MM.1S (cell line): ENCODE results near the gene BARX2.

ENCODE experiments used
- DNase-seq: peaks from one replicate; pipeline ENCODE4 v3.0.0-alpha.2; 2015
- H2AFZ ChIP-seq: fragments of 300-600 bp; sonication (generic); 2 replicates; pipeline ENCODE4 v1.6.0; 2016; ENCODE audit warnings: antibody characterized with exemption, low read length
- H3F3A ChIP-seq: fragments of 300-600 bp; sonication (generic); 2 replicates; pipeline ENCODE4 v1.6.1; 2016; ENCODE audit warnings: mild to moderate bottlenecking, antibody characterized with exemption, low read length, moderate library complexity, mixed read lengths; ENCODE audit not compliant: insufficient read depth
- H3K27ac ChIP-seq: fragments of 300-600 bp; sonication (generic); 2 replicates; pipeline ENCODE4 v1.5.1; 2016; ENCODE audit warnings: mild to moderate bottlenecking, low read length
- H3K27me3 ChIP-seq: fragments of 300-600 bp; sonication (generic); replicated peaks from 2 replicates; pipeline ENCODE4 v1.6.0; 2016; ENCODE audit warnings: low read length; ENCODE audit not compliant: insufficient read depth
- H3K36me3 ChIP-seq: fragments of 300-600 bp; sonication (generic); replicated peaks from 2 replicates; pipeline ENCODE4 v1.6.1; 2016; ENCODE audit warnings: mild to moderate bottlenecking, low read length, mixed read lengths; ENCODE audit not compliant: insufficient read depth
- H3K4me1 ChIP-seq: fragments of 300-600 bp; sonication (generic); 2 replicates; pipeline ENCODE4 v1.6.1; 2016; ENCODE audit warnings: low read length, mixed read lengths
- H3K4me2 ChIP-seq: fragments of 300-600 bp; sonication (generic); 2 replicates; pipeline ENCODE4 v1.6.0; 2016; ENCODE audit warnings: low read depth, low read length
- H3K4me3 ChIP-seq: fragments of 300-600 bp; sonication (generic); 2 replicates; pipeline ENCODE4 v1.5.1; 2016; ENCODE audit warnings: low read length, mixed read lengths
- H3K79me2 ChIP-seq: fragments of 300-600 bp; sonication (generic); 2 replicates; pipeline ENCODE4 v1.6.1; 2016; ENCODE audit warnings: mixed run types, low read length, mixed read lengths
- H3K9ac ChIP-seq: fragments of 300-600 bp; sonication (generic); 2 replicates; pipeline ENCODE4 v1.6.1; 2016; ENCODE audit warnings: low read length, mixed read lengths
- H3K9me2 ChIP-seq: fragments of 300-600 bp; sonication (generic); replicated peaks from 2 replicates; pipeline ENCODE4 v1.6.1; 2016; ENCODE audit warnings: mild to moderate bottlenecking, low read length, mixed read lengths; ENCODE audit not compliant: insufficient read depth
- H3K9me3 ChIP-seq: fragments of 300-600 bp; sonication (generic); replicated peaks from 2 replicates; pipeline ENCODE4 v1.6.1; 2016; ENCODE audit warnings: mild to moderate bottlenecking, low read length, mixed read lengths; ENCODE audit not compliant: insufficient read depth
- H4K20me1 ChIP-seq: fragments of 300-600 bp; sonication (generic); 2 replicates; pipeline ENCODE4 v1.6.1; 2016; ENCODE audit warnings: mild to moderate bottlenecking, low read length, moderate library complexity, mixed read lengths; ENCODE audit not compliant: insufficient read depth
- EZH2 ChIP-seq: fragments of 300-600 bp; sonication (generic); optimal IDR thresholded peaks from 2 replicates; pipeline ENCODE3; 2017; ENCODE audit warnings: low read depth, mild to moderate bottlenecking, antibody characterized with exemption, low read length, mixed read lengths
- EZH2phosphoT487 ChIP-seq: fragments of 300-600 bp; sonication (generic); IDR thresholded peaks from 2 replicates; pipeline ENCODE4 v1.6.1; 2018; ENCODE audit warnings: antibody characterized with exemption, low read length
- TF ChIP-seq, protein P1 (sequence below): fragments of 300-600 bp; sonication (generic); IDR thresholded peaks from 2 replicates; pipeline ENCODE4 v1.5.1; 2016; ENCODE audit warnings: antibody characterized with exemption, low read length, mixed read lengths

Gene BARX2

GRCh38 chr11:129489249-129489648 is 113.6 kb downstream of the BARX2 start:
- Histone ChIP-seq H3K9me2 (no peaks in the 10 kb centered on the region), H3F3A (no peaks in the 10 kb centered on the region), H3K27me3 (no peaks in the 10 kb centered on the region), H3K27ac (no peak overlapping the region), H3K79me2 (no peaks in the 10 kb centered on the region), H3K4me2 (no peak overlapping the region), H3K9me3 (no peaks in the 10 kb centered on the region), H3K4me3 (no peak overlapping the region), H3K4me1 (no peaks in the 10 kb centered on the region), H4K20me1 (no peaks in the 10 kb centered on the region), H3K36me3 (no peaks in the 10 kb centered on the region), H2AFZ (no peak overlapping the region), H3K9ac (no peak overlapping the region)
- TF ChIP-seq, protein P1, sequence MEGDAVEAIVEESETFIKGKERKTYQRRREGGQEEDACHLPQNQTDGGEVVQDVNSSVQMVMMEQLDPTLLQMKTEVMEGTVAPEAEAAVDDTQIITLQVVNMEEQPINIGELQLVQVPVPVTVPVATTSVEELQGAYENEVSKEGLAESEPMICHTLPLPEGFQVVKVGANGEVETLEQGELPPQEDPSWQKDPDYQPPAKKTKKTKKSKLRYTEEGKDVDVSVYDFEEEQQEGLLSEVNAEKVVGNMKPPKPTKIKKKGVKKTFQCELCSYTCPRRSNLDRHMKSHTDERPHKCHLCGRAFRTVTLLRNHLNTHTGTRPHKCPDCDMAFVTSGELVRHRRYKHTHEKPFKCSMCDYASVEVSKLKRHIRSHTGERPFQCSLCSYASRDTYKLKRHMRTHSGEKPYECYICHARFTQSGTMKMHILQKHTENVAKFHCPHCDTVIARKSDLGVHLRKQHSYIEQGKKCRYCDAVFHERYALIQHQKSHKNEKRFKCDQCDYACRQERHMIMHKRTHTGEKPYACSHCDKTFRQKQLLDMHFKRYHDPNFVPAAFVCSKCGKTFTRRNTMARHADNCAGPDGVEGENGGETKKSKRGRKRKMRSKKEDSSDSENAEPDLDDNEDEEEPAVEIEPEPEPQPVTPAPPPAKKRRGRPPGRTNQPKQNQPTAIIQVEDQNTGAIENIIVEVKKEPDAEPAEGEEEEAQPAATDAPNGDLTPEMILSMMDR: no peak
- TF ChIP-seq EZH2: no peak
- no peak for TF ChIP-seq EZH2phosphoT487
- DNase-seq: no peak

GRCh38 chr11:129490004-129490403 is 114.4 kb downstream of the BARX2 start:
- Histone ChIP-seq H3K9ac (no peak overlapping the region), H3K4me1 (no peaks in the 10 kb centered on the region), H4K20me1 (no peaks in the 10 kb centered on the region), H3K9me2 (no peaks in the 10 kb centered on the region), H3K4me3 (no peak overlapping the region), H3K9me3 (no peaks in the 10 kb centered on the region), H2AFZ (no peak overlapping the region), H3K27me3 (no peaks in the 10 kb centered on the region), H3K36me3 (no peaks in the 10 kb centered on the region), H3K4me2 (no peak overlapping the region), H3F3A (no peaks in the 10 kb centered on the region), H3K27ac (no peak overlapping the region), H3K79me2 (no peaks in the 10 kb centered on the region)
- no peak for DNase-seq
- no peak for TF ChIP-seq EZH2
- TF ChIP-seq EZH2phosphoT487: no peak
- TF ChIP-seq, protein P1: no peak

- H3K27me3 ChIP-seq: no peaks in the 10 kb centered on the region
- no peaks in the 10 kb centered on the region for H3K4me1 ChIP-seq
- TF ChIP-seq, protein P1: no peak
- TF ChIP-seq EZH2phosphoT487 (no peak), EZH2 (no peak)
- no peaks in the 10 kb centered on the region for H3K9me3 ChIP-seq
- H3K9ac ChIP-seq: no peak overlapping the region
- H3K36me3 ChIP-seq: no peaks in the 10 kb centered on the region
- H3K4me3 ChIP-seq: no peak overlapping the region
- H3K9me2 ChIP-seq: no peaks in the 10 kb centered on the region
- DNase-seq: no peak
- no peaks in the 10 kb centered on the region for H4K20me1 ChIP-seq
- H3F3A ChIP-seq: no peaks in the 10 kb centered on the region
- no peak overlapping the region for H3K27ac ChIP-seq
- H3K79me2 ChIP-seq: no peaks in the 10 kb centered on the region
- no peak overlapping the region for H2AFZ ChIP-seq
- no peak overlapping the region for H3K4me2 ChIP-seq
These were observed 118.1 kb downstream of the BARX2 start for GRCh38 chr11:129493746-129494145.
